Fibroblast of mammary gland (primary cell): ENCODE results near the gene CLMP.
"Not testable (repeated sequence)": the region's sequence is repeated elsewhere in the genome, so short reads cannot be mapped to it uniquely, and the experiment has no call there.

Experiments used
- DNase-seq: peaks from one replicate; pipeline ENCODE4 v3.0.0-alpha.2; 2010; ENCODE audit warnings: low read depth
- H3K4me3 ChIP-seq: 2 replicates; pipeline ENCODE4 v1.5.1; 2011; ENCODE audit warnings: low read depth, mild to moderate bottlenecking, low read length, moderate library complexity; ENCODE audit not compliant: control insufficient read depth
- TF ChIP-seq, protein P1 (sequence below): conservative IDR thresholded peaks from 2 replicates; pipeline ENCODE4 v1.5.1; 2011; ENCODE audit warnings: low read depth, low read length, inconsistent platforms; ENCODE audit not compliant: control insufficient read depth, insufficient read depth

Gene CLMP

DNA sequence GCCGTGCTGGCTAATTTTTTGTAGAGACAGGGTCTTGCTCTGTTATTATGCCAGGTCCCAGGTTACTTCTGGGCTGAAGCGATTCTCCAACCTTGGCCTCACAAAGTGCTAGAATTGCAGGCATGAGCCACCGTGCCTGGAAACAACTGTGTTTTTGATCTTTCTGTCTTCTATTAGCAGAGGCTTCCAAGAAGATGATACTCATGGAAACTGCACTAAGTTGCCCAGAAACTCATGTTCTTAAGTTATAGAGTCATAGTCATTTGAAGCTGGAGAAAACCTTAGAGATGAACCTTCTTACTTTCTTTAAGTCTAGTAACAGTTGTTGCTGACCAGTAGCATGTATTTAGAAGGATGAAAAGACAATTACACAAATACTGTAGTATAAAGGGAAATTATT is 96.1 kb downstream of the CLMP start:
- no peak for DNase-seq
- no peak overlapping the region for H3K4me3 ChIP-seq
- TF ChIP-seq, protein P1, sequence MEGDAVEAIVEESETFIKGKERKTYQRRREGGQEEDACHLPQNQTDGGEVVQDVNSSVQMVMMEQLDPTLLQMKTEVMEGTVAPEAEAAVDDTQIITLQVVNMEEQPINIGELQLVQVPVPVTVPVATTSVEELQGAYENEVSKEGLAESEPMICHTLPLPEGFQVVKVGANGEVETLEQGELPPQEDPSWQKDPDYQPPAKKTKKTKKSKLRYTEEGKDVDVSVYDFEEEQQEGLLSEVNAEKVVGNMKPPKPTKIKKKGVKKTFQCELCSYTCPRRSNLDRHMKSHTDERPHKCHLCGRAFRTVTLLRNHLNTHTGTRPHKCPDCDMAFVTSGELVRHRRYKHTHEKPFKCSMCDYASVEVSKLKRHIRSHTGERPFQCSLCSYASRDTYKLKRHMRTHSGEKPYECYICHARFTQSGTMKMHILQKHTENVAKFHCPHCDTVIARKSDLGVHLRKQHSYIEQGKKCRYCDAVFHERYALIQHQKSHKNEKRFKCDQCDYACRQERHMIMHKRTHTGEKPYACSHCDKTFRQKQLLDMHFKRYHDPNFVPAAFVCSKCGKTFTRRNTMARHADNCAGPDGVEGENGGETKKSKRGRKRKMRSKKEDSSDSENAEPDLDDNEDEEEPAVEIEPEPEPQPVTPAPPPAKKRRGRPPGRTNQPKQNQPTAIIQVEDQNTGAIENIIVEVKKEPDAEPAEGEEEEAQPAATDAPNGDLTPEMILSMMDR: no peak

DNA sequence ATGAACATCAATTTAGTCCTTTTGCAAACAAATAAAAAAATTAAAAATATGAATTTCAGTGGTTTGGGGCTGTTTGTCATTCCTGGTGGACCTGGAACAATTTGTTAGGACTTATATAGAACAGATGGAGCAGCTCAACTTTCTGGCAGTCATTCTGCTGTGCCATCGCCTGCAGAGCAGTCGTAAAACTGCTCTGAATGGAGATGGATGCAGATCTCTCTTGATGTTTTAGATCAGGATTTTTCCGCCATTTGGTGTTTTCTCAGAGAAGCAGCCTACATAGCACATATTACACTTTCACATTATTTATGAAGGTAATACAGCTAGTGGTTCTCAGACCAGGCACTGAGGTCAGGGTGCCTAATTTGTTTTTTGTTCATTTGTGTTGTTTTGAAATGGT is 101.3 kb downstream of the CLMP start:
- no peak overlapping the region for H3K4me3 ChIP-seq
- TF ChIP-seq, protein P1: no peak
- DNase-seq: no peak

DNA sequence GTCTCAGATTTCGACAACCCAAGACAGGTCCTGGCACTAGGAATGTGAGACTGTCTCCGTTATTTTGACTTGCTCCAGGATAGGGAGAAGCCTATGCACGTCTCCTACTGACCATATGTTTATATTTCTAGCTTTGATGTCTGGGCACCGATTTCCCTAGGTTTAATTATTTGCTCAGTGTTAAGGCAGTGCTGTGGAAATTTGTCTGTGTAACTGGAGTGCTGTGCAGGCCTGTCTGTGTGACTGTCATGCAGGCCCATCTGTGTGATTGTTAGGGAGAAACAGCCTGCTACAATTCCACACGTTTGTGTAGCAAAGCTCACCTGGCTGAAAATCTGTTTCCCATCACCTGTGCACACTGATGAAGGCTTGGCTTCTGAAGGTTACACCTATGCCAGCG is 103.5 kb downstream of the CLMP start:
- no peak overlapping the region for H3K4me3 ChIP-seq
- no peak for DNase-seq
- TF ChIP-seq, protein P1: no peak

DNA sequence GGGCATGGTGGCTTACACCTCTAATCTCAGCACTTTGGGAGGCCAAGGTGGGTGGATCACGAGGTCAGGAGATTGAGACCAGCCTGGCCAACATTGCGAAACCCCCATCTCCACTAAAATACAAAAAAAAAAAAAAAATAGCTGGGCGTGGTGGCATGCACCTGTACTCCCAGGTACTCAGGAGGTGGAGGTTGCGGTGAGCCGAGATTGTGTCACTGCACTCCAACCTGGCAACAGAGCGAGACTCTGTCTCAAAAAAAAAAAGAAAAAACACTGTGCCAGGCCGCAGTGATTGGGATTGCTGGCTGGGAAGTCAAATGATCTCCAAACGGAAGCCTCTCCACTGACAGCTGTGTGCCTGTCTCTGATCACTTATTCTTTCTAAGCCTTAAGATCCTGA is 104.9 kb downstream of the CLMP start:
- H3K4me3 ChIP-seq, DNase-seq: not testable (repeated sequence)

DNA sequence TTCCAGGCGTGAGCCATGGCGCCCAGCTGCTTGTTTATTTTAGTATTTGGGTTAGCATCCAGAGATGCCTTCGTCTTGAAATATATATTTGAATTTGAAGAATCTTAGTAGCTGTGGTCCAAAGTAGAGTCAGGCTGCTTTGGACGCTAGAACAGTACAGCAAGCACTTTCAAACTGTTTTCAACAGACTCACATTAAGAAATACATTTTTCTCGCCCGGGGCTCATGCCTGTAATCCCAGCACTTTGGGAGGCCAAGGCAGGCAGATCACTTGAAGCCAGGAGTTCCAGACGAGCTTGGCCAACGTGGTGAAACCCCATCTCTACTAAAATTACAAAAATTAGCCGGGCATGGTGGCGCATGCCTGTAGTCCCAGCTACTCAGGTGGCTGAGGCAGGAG is 106.2 kb downstream of the CLMP start:
- not testable (repeated sequence) for H3K4me3 ChIP-seq, DNase-seq

DNA sequence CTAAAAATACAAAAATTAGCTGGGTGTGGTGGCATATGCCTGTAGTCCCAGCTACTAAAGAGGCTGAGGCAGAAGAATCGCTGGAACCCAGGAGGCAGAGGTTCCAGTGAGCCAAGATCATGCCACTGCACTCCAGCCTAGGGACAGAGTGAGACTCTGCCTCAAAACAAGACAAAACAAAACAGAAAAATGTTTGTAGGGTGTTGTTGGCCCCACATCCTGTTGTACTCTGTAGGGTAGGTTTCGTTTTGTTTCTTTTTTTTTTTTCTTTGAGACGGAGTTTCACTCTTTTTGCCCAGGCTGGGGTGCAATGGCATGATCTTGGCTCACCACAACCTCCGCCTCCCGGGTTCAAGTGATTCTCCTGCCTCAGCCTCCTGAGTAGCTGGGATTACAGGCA is 107.4 kb downstream of the CLMP start:
- DNase-seq, H3K4me3 ChIP-seq: not testable (repeated sequence)

DNA sequence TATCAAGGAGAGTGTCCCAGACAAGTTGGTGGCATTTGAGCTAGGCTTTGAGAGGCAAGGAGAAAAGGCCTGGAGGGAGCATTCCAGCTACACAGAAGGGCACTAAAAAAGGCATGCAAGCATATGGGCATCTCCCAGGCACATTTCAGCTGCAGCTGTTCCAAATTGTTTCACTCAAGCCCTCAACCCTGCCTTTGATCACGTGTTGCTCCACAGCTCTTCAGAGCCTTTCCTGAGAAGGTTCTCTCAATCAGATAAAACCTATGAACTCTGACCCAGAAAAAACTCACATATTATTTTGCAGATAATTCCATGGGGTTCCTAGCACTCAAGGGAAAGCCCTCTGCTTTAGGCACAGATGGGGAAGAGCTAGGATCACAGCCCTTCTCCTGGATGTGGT is 108.7 kb downstream of the CLMP start:
- DNase-seq: no peak
- TF ChIP-seq, protein P1: no peak
- H3K4me3 ChIP-seq: no peak overlapping the region

DNA sequence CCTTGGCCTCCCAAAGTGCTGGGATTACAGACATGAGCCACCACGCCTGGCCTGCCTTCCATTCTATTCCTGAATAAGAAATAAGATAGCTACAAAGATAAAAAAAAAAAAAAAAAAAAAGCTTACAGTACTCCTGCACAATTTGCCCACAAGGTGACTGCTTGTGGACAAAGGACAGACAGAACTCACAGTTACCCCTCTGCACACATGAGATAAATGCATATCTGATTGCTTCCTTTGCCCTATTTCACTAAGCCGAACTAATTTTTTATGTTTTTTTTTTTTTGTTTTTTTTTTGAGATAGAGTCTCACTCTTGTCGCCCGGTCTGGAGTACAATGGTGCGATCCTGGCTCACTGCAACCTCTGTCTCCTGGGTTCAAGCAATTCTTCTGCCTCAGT is 109.6 kb downstream of the CLMP start:
- TF ChIP-seq, protein P1: no peak
- H3K4me3 ChIP-seq: no peak overlapping the region
- no peak for DNase-seq

DNA sequence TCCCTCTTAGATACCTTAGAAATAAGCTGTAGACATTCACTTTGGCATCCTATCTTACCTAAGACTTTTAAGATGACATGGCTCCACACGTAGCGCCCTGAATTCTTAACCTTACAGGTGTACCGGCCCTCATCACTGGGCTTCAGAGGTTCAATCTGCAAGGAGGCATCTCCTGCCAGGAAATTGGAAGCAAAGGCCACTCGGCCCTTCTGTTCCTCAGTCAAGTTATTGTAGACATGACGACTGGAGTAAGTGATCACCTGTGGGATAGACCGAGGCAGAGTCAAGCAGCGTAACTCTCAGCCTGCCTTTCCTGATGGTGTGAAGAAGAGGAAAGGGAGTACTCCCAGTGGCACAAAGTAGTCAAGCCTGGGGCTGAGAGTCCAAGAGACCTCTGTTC is 110.6 kb downstream of the CLMP start:
- H3K4me3 ChIP-seq: no peak overlapping the region
- TF ChIP-seq, protein P1: no peak
- no peak for DNase-seq
